Cerebellar nuclear complex (tissue), 1 donor: Measurements from ENCODE around the gene COL23A1.
"Not testable (repeated sequence)": the region's sequence is repeated elsewhere in the genome, so short reads cannot be mapped to it uniquely, and the experiment has no call there.

Experiments used
- DNase-seq, 2 experiments: peaks; one replicate each; lab custom pipeline; 2025; lab: John Stamatoyannopoulos, UW

Gene COL23A1

GRCh38 chr5:178238711-178239592 lies 351.2 kb downstream of the COL23A1 start:
- DNase-seq = no peak

- DNase-seq = no peak
These were observed 351.9 kb downstream of the COL23A1 start for GRCh38 chr5:178238313-178238635.

- DNase-seq = no peak
These were observed 352.5 kb downstream of the COL23A1 start for GRCh38 chr5:178237431-178238312.

- no peak for DNase-seq
These were observed 353.5 kb downstream of the COL23A1 start for GRCh38 chr5:178236679-178237078.

GRCh38 chr5:178236126-178236525 lies 354.1 kb downstream of the COL23A1 start:
- DNase-seq = no peak

- no peak for DNase-seq
These were observed 354.6 kb downstream of the COL23A1 start for GRCh38 chr5:178235588-178235974.

- no peak for DNase-seq
These were observed 355.2 kb downstream of the COL23A1 start for GRCh38 chr5:178234750-178235587.

- no peak for DNase-seq
These were observed 356.0 kb downstream of the COL23A1 start for GRCh38 chr5:178234121-178234749.

GRCh38 chr5:178232920-178233429 lies 357.2 kb downstream of the COL23A1 start:
- no peak for DNase-seq

- DNase-seq = no peak
These were observed 357.9 kb downstream of the COL23A1 start, which contains the start of gene PHYKPL for GRCh38 chr5:178232124-178232919. PHYKPL (minus strand) TSS chr5:178232802; CDS start chr5:178232550, 252 bp downstream.

GRCh38 chr5:178231539-178232123 lies 358.6 kb downstream of the COL23A1 start:
- DNase-seq = no peak

- DNase-seq = no peak
These were observed 359.2 kb downstream of the COL23A1 start for GRCh38 chr5:178230879-178231538.

- no peak for DNase-seq
These were observed 360.3 kb downstream of the COL23A1 start for GRCh38 chr5:178229861-178230260.

GRCh38 chr5:178229111-178229510 lies 361.1 kb downstream of the COL23A1 start:
- not testable (repeated sequence) for DNase-seq

GRCh38 chr5:178228609-178229008 lies 361.6 kb downstream of the COL23A1 start:
- no peak for DNase-seq

GRCh38 chr5:178227929-178228328 lies 362.3 kb downstream of the COL23A1 start:
- DNase-seq = no peak

- no peak for DNase-seq
These were observed 363.0 kb downstream of the COL23A1 start for GRCh38 chr5:178227138-178227659.

GRCh38 chr5:178225174-178225573 lies 365.0 kb downstream of the COL23A1 start:
- no peak for DNase-seq

GRCh38 chr5:178224403-178224802 lies 365.8 kb downstream of the COL23A1 start:
- no peak for DNase-seq
